COLO829 (cell line): ENCODE measurements around the gene RXFP4.
A peak's percentile ranks its signal among the peaks of the same experiment; 100 is the strongest.
"Not testable (repeated sequence)": the region's sequence is repeated elsewhere in the genome, so short reads cannot be mapped to it uniquely, and the experiment has no call there.

Source experiments
- DNase-seq: peaks from one replicate; pipeline ENCODE4 v3.0.0; 2012; ENCODE audit warnings: low spot score

The RXFP4 gene

GRCh38 chr1:155978325-155978972 is 37.0 kb downstream of the RXFP4 start, which contains the start of gene ARHGEF2:
TSS of gene ARHGEF2 (minus strand) at chr1:155978547. CDS start at chr1:155978427, 120 bp downstream.
- DNase-seq = no peak

- no peak for DNase-seq
Measured at GRCh38 chr1:155978973-155979429, 37.6 kb downstream of the RXFP4 start.

- no peak for DNase-seq
Measured at GRCh38 chr1:155979597-155980343, 38.3 kb downstream of the RXFP4 start.

DNA sequence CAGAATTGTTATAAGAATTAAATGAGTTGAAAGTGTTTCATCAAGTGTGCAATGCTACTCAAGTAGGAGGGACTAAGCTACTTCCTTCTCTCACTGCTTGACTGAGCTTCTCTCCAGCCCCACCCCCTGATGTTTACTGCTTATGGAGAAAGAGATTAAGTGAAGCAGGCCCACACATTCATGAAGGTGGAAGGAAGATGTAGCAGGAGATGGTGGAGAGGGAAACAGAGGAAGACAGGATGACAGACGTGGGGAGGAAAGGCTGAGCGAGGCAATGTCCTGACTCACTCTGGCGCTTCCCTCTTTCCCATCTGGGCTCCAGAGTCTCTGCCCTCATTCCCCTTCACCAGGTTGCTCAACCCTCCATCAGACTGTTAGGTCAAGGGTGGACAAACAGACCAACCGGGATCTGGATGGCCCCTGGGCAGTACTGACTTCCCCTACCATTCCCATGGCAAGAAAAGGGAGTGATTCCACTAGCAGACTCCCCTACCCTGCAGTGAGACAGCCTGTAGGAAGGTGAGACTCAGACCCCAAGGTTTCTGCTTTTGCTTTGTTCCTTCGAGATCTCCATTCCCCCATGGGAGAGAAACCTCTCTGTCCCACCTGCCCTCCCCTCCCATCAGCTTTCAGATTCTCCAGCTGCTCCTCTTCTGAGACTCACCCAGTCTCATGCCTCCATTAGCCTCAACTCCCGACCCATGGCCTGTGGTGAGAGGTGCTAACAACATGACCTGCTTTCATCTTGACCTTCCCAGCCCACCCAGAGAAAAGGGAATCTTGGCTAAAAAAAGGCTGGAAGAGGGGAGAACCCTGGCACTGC is 40.0 kb downstream of the RXFP4 start:
- DNase-seq = no peak

DNA sequence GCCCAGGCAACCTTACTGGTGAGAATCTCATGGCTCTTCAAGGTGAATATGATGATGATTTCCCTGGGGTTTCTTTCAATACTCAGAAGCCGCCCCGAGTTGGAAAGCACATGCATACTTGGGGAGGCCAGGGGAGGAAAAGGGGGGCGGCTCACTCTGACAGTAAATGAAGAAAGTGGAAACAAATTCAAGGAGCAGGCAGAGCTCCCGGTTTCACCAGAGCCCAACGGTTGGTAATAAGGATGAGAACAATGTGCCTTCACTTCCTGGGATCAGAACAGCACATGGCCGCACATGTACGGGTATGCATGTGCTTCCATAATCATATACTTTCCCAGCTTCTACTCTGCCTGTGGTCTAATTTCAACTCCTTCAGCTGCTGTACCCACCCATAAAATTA is 40.7 kb downstream of the RXFP4 start:
- DNase-seq = no peak

- peak; percentile 89 for DNase-seq
Measured at GRCh38 chr1:155983191-155984024, 42.0 kb downstream of the RXFP4 start.

- DNase-seq = no peak
Measured at GRCh38 chr1:155984341-155984740, 42.9 kb downstream of the RXFP4 start.

- not testable (repeated sequence) for DNase-seq
Measured at GRCh38 chr1:155984903-155985645, 43.6 kb downstream of the RXFP4 start.

DNA sequence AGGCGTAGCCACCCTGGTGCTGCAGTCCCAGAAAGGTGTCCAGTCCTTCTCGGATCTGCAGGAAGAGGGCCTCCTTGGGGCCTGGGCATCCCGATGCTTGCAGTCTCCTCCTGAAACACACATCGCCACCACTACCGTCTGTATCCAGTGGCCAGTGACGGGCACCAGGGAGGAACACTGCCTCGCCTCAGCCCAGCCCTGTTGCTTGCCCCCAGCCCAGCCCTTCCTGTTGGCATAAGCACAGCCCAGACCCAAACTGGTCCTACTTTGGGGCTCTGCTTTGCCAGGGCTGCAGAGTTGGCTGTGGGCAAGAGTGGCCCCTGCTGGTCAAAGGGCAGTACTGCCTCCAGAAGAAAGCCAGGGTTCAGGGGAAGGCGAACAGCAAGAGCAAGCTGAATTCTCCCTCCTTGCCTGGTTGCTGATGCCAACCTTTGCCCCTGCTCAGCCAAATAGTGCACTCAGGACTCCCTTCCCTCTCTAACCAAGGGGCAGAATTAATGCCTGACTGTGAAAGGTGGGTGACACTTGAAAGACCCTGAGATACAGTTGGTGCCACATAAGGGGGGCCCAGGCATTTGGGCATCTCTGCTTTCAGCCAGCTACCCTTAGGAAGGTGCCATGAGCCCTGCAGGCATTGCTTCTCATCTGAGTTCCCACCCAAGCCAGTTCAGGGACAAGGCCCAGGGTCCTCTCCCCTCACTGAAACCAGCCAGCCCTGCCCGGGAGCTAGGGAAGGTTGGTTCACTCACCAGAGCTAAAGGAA is 48.0 kb downstream of the RXFP4 start:
- DNase-seq = peak; percentile 67

- DNase-seq = no peak
Measured at GRCh38 chr1:155990005-155990739, 48.7 kb downstream of the RXFP4 start.
